Left lung (tissue), 10 donors: ENCODE data around the gene FAH. TPM values are rescaled to one million over a fixed set of nuclear protein-coding genes. Genes with fewer than 3 reads are reported as not detected.

Experiments used
- ATAC-seq: fragments of 200-7000 bp; cut with Tn5 transposase; one replicate; pipeline ENCODE4 v1.9.1; 2020; ENCODE audit warnings: moderate library complexity
- DNase-seq, 4 donors: peaks; one replicate each; pipeline ENCODE4 v3.0.0-alpha.2; 2013 to 2020
- H3K27ac ChIP-seq, 2 donors: fragments of 200-600 bp; sonication (generic) in 1 of 2; one replicate each; pipeline versions ENCODE4 v1.5.0 to v1.8.0; 2020 to 2021
- H3K27me3 ChIP-seq, 2 donors: fragments of 200-600 bp; sonication (generic) in 1 of 2; one replicate each; pipeline versions ENCODE4 v1.5.0 to v1.8.0; 2020 to 2021
- H3K36me3 ChIP-seq, 2 donors: fragments of 200-600 bp; sonication (generic) in 1 of 2; one replicate each; pipeline versions ENCODE4 v1.5.0 to v1.8.0; 2020 to 2021
- H3K4me1 ChIP-seq, 2 donors: fragments of 200-600 bp; one replicate each; pipeline ENCODE4 v1.8.0; 2021
- H3K4me3 ChIP-seq, 2 donors: fragments of 200-600 bp; sonication (generic) in 1 of 2; one replicate each; pipeline versions ENCODE4 v1.5.0 to v1.8.0; 2020 to 2021; ENCODE audit warnings: mild to moderate bottlenecking in 1 of 2
- H3K9me3 ChIP-seq, 2 donors: fragments of 200-600 bp; sonication (generic) in 1 of 2; one replicate each; pipeline versions ENCODE4 v1.5.0 to v1.8.0; 2020 to 2021
- intact Hi-C, 2 donors: fragments of 100-400 bp; cut with DNase I; formaldehyde crosslinking; loops; one replicate each; pipeline versions ENCODE4 v1.11.2 to v1.14.2; 2022
- polyA plus RNA-seq, 6 donors: library from polyadenylated mRNA; unstranded; fragments of 120-200 nt; gene quantifications; one replicate each; pipeline ENCODE4 v1.2.1, GENCODE V29; 2013; ENCODE audit not compliant: insufficient read length in 6 of 6
- total RNA-seq, 2 donors: library from RNA; stranded (reverse); fragmentation: NEBNext Ultra II Directional; extraction: Animal tissue kit (Norgen Biotek cat#: 25700); gene quantifications; one replicate each; pipeline ENCODE4 v1.2.1, GENCODE V29; 2021
- TF ChIP-seq, protein P1 (sequence below), 2 donors: fragments of 200-600 bp; sonication (generic) in 1 of 2; IDR thresholded peaks; one replicate each; pipeline versions ENCODE4 v1.5.0 to v1.8.0; 2021; ENCODE audit warnings: antibody characterized with exemption in 2 of 2
- donor health status: DM: no; HTN: yes; CAD: no.
- donor health status: DM: no; HTN: no; CAD: no.

FAH gene
- total and polyA plus RNA-seq, 8 donors = 50.2 to 68.7 (median 55.7) TPM

DNA sequence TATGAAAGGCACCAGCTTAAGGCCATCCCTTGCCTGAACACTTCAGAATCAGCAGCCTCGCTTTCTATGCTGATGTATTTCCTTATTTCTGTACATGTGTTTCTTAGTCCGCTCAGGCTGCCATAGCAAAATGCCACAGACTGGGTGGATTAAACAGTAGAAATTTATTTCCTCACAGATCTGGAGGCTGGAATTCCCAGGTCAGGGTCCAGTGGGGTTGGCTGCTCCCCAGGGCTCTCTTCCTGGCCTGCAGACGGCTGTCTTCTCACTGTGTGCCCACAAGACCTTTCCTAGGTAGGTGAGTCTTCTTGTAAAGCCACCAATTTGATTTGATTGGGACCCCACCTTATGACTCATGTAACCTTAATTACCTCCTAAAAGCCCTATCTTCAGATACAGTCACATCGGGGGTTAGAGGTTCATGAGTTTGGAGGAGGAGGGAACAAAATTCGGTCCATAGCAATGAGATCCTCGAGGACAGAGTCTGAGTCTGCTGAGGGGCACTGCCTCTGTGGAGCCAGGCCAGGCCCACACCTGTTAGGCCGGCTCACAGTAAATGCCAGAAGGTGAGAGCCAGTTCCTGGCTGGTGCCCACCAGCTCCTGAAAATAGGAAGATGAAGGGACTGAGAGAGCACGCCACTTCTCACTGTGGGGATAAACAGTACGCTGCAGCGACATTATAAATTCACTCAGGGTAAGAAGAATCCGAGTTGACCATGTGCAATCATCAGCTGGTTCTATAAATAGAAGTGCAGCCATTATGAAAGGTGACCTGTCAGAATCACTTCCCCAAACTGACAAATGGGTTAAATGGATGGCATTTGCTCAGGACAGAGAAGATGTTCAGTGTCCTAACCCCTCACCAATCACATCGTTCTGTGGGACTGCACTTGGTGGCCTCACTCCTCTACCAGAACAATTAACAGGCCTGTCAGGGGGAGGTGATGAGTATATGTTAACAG lies 58.1 kb downstream of the FAH start:
- TF ChIP-seq, protein P1, sequence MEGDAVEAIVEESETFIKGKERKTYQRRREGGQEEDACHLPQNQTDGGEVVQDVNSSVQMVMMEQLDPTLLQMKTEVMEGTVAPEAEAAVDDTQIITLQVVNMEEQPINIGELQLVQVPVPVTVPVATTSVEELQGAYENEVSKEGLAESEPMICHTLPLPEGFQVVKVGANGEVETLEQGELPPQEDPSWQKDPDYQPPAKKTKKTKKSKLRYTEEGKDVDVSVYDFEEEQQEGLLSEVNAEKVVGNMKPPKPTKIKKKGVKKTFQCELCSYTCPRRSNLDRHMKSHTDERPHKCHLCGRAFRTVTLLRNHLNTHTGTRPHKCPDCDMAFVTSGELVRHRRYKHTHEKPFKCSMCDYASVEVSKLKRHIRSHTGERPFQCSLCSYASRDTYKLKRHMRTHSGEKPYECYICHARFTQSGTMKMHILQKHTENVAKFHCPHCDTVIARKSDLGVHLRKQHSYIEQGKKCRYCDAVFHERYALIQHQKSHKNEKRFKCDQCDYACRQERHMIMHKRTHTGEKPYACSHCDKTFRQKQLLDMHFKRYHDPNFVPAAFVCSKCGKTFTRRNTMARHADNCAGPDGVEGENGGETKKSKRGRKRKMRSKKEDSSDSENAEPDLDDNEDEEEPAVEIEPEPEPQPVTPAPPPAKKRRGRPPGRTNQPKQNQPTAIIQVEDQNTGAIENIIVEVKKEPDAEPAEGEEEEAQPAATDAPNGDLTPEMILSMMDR (IDR thresholded peaks at IDR 0.05) = no peak
- Histone ChIP-seq H3K27ac (no peak overlapping the region), H3K4me1 (no peaks in the 10 kb centered on the region), H3K4me3 (no peak overlapping the region), H3K9me3 (no peaks in the 10 kb centered on the region), H3K36me3 (no peaks in the 10 kb centered on the region), H3K27me3 (no peaks in the 10 kb centered on the region)
- no peak for DNase-seq
- no peak for ATAC-seq
- intact Hi-C loops = no loop called here

DNA sequence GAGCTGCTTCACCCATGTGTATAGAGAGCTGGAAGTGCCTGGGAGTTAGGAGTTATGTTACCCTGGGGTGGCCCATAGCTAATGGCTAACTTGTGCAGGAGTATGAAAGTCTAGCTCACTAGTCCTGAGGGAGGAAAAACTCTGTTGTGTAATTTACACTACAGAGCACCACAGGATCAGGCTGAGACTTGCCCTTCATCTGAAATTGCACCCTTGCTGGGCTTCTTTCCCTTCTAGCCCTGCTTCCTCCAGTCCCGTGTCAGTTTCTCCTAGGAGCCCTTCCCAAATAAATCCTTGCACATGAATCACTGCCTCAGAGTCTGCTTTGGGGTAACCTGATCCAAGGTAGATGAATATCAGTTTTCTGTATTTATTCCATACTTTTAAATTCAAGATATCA lies 59.2 kb downstream of the FAH start:
- ATAC-seq (no peak), DNase-seq (no peak)
- no peak overlapping the region for H3K27ac ChIP-seq
- H3K9me3 ChIP-seq = no peaks in the 10 kb centered on the region
- H3K4me1 ChIP-seq = no peaks in the 10 kb centered on the region
- no peak overlapping the region for H3K4me3 ChIP-seq
- TF ChIP-seq, protein P1 (IDR thresholded peaks at IDR 0.05) = no peak
- no peaks in the 10 kb centered on the region for H3K27me3 ChIP-seq
- intact Hi-C loops = no loop called here
- H3K36me3 ChIP-seq = no peaks in the 10 kb centered on the region

DNA sequence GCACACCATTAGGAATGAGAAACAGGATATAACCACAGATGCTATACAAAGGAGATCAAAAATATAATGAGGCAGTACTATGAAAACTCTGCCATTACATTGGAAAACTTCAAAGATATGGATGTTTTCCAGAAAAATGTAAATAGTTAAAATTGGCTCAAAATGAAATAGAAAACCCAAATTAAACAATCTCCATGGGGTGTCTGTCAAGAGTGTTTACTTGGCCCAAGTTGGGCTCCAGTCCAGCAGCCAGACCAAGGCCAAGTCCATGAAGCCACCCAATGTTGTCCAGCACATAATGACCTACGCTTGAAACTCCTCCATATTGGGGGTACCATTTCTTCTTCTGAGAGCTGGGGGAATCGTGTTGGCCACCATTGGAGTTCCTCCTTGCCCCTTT lies 62.1 kb downstream of the FAH start:
- H3K27me3 ChIP-seq = no peaks in the 10 kb centered on the region
- H3K9me3 ChIP-seq = no peaks in the 10 kb centered on the region
- no peak overlapping the region for H3K4me3 ChIP-seq
- H3K36me3 ChIP-seq = no peaks in the 10 kb centered on the region
- H3K4me1 ChIP-seq = no peaks in the 10 kb centered on the region
- peak in 2 of 4 donors; percentile 53 to 68 for DNase-seq
- intact Hi-C loops = no loop called here
- no peak overlapping the region for H3K27ac ChIP-seq
- TF ChIP-seq, protein P1 (IDR thresholded peaks at IDR 0.05) = no peak
- no peak for ATAC-seq

DNA sequence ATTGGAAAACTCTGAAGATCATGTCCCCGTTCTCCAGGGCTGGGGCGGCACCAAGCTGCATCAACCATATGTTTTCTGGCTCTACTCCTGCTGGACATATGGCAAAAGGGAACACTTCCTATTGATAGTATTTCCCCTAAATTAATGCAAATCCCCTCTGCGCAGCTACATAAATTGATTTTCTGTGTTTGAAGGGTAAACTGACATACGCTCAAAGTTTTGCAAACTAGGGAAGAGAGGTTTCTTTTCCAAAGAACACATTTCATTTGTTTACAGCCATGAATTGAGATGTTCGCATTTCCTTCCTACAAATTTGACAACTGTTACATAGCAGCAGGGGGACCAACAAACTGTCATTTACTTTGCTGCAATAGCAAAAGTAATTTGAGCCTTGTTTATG lies 63.3 kb downstream of the FAH start:
- DNase-seq = no peak
- H3K4me3 ChIP-seq = no peak overlapping the region
- no peaks in the 10 kb centered on the region for H3K9me3 ChIP-seq
- no peaks in the 10 kb centered on the region for H3K4me1 ChIP-seq
- ATAC-seq = no peak
- TF ChIP-seq, protein P1 (IDR thresholded peaks at IDR 0.05) = no peak
- intact Hi-C loops = no loop called here
- H3K36me3 ChIP-seq = no peaks in the 10 kb centered on the region
- no peaks in the 10 kb centered on the region for H3K27me3 ChIP-seq
- no peak overlapping the region for H3K27ac ChIP-seq

DNA sequence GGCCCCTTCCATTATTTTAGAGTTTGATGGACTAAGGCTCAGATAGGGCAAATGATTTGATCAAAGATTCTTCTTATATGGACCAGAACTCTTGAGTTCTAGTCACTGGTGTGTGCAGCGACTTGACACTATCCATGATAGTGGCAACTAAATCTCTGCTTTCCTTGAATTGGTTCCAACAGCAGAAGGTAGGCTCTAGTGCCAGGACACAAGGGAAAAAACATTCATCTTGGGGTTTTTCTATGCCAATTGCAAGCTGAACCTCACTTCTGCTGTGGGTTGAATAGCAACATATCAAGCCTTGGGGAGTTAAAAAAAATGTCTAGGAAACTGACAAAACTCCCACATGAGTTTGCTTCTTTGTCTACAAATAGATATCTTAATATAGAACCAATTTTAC lies 64.1 kb downstream of the FAH start:
- no peaks in the 10 kb centered on the region for H3K4me1 ChIP-seq
- no peaks in the 10 kb centered on the region for H3K27me3 ChIP-seq
- H3K27ac ChIP-seq = no peak overlapping the region
- TF ChIP-seq, protein P1 (IDR thresholded peaks at IDR 0.05) = no peak
- no peak for DNase-seq
- H3K9me3 ChIP-seq = no peaks in the 10 kb centered on the region
- ATAC-seq = no peak
- no peak overlapping the region for H3K4me3 ChIP-seq
- H3K36me3 ChIP-seq = no peaks in the 10 kb centered on the region
- intact Hi-C loops = no loop called here
